Right renal cortex interstitium (tissue), 3 donors: ENCODE results near the gene HS3ST4. TPM values are rescaled to one million over a fixed set of nuclear protein-coding genes. Genes with fewer than 3 reads are reported as not detected.

ENCODE experiments used
- DNase-seq, 3 donors: peaks; one replicate each; pipeline ENCODE4 v3.0.0-alpha.2; 2013; ENCODE audit warnings: low read depth in 3 of 3, low spot score in 2 of 3
- polyA plus RNA-seq, 3 donors: library from polyadenylated mRNA; unstranded; fragments of 120-200 nt; gene quantifications; one replicate each; pipeline ENCODE4 v1.2.1, GENCODE V29; 2013; ENCODE audit not compliant: insufficient read length in 3 of 3

HS3ST4 gene
- polyA plus RNA-seq, 3 donors, result 0.27 to 0.57 (median 0.42) TPM

DNA sequence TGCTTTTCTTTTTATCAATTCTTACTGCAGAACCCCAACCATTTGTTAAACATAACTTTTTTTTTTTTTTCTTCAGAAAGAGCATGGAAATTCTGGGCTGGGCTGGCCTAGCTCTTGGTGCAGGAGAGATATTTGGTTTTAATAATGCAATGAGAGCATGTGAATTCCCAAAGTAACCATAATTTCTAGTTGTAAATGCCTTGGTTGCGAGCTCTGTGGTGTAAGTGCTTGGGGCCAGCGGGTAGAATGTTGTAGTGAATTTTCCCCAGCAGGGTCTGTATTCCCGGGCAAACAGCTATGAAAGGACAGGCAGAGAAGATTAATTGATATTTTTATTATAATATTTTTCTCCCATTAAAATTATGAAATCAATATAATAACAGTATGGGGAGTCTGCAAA is 465.6 kb downstream of the HS3ST4 start:
- no peak for DNase-seq

DNA sequence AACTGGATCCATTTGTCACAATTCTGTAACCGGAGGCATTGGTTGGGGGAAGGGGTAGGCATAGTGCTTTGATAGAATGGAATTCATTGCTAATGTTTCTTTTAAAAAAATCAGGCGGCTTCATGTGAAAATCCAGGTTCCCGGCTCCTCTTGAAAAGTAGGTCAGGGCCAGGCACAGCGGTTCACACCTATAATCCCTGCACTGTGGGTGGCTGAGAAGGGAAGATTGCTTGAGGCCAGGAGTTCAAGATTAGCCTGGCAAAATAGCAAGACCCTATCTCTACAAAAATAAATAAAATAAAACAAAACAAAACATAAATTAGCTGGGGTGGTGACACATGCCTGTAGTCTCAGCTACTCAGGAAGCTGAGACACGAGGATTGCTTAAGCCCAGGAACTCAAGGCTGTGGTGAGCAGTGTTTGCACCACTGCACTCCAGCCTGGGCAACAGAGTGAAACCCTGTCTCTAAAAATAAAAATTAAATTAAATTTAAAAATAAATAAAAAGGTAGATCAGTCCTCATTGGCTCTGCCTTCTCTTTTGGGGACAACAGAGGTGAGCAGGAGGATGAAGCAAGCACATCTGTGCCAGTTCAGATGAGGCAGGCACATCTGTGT is 466.5 kb downstream of the HS3ST4 start:
- no peak for DNase-seq

- no peak for DNase-seq
Measured at GRCh38 chr16:26161461-26162180, 469.9 kb downstream of the HS3ST4 start.

DNA sequence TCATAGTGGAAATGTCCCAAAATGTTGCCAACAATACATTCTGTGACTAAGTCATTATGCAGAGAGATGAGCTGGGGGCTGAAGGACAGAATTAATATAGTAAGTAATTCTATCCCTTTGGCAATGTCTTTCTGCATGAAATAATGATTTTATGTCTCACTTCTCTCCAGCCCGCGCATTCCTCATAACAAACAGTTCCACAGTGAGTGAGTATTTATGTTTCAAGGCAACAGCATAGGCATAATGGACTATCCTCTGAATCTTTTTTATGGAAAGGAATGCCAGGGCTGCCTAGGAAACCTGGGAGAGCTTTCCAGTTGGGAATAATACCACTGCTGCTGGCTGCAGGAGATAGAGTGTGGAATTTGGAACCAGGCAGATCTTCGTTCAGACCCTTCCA is 477.7 kb downstream of the HS3ST4 start:
- no peak for DNase-seq

DNA sequence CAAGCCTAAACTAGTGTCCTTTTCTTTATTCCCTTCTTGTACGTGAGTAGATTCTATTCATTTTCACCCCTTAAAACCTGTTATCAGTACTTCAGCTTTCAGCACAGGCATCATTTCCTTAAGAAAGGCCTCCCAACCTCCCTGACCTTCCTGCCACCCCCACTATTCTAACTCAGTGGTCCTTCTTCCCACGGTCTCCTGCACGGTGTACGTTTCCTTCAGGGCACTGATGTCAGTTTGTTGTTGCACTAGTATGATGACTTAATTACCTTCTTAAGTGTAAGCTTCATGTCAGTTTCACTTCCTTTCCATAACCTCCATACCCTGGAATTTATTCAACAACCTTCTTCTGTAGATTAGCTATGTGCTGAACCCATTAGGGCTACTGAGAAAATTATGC is 484.2 kb downstream of the HS3ST4 start:
- DNase-seq, result no peak

GRCh38 chr16:26177438-26177837 is 485.7 kb downstream of the HS3ST4 start:
- DNase-seq, result no peak

- DNase-seq, result no peak
Measured at GRCh38 chr16:26178298-26178697, 486.5 kb downstream of the HS3ST4 start.

DNA sequence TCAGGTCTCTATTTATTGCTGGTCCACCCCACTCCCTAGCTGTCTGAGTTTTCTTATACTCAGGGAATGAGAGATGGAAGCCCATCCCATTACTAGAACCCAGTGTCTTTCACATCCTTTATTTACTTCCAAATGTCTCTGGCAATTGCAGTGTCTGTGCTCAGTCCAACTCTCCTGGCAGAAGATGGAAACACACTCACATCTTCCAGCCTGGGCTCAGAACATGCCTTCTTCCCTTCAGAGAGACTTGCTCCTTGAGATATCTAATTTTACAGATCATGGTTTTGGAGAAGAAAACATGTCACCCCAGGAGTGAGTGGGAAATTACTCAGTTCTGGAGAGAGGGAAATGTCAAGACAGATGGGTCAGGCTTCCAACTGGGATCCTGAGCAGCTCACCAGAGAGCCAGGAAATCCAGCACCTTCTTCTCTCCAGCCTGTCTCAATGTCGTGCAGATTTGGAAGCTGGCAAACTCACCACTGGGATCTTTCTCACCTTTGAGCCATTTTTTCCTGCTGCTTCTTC is 494.4 kb downstream of the HS3ST4 start:
- no peak for DNase-seq
